ENCODE data around the gene TSKS.
A peak's percentile ranks its signal among the peaks of the same experiment; 100 is the strongest.

Gene TSKS

DNA sequence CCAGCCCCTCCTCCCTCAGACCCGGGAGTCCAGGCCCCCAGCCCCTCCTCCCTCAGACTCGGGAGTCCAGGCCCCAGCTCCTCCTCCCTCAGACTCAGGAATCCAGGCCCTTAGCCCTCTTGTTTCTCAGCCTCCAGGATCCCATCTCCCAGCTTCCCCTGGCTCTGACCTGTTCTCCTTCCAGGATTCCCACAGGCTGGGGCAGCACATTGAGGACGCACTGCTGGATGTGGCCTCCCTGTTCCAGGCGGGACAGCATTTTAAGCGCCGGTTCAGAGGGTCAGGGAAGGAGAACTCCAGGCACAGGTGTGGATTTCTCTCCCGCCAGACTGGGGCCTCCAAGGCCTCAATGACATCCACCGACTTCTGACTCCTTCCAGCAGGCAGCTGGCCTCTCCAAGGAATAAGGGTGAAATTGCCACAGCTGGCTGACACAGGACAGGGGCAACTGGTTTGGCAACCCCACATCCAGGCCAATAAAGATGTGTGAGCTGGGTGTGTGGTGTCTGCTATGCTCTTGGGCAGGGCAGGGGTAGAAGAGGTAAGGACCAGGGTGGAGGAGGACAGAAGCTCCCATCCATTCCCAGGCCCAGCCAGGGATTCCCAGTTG is 49.8 kb downstream of the TSKS start:
- no peak for DNase-seq

DNA sequence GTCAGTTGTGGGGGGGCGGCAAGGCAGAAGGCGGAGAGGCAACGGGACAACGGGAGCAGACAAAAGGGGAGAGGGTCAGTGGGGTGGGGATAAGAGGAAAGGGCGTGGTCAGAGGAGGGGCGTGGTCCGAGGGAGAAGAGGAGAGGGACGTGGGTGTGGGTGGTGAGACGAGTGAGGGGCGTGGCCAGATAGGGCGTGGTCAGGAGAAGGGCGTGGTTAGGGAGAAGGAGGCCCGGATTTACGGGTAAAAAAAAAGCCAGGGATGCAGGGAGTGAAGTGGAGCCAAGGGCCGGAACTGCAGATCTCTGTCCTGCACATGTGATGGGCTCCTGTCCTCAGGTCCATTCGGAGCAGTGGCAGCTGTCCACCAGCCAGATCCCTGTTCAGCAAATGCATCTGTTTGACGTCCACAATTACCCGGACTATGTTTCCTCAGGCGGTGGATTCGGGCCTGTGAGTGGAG is 50.7 kb downstream of the TSKS start:
- DNase-seq: no peak

GRCh38 chr19:49710372-49710951 is 52.6 kb downstream of the TSKS start:
- no peak for DNase-seq

DNA sequence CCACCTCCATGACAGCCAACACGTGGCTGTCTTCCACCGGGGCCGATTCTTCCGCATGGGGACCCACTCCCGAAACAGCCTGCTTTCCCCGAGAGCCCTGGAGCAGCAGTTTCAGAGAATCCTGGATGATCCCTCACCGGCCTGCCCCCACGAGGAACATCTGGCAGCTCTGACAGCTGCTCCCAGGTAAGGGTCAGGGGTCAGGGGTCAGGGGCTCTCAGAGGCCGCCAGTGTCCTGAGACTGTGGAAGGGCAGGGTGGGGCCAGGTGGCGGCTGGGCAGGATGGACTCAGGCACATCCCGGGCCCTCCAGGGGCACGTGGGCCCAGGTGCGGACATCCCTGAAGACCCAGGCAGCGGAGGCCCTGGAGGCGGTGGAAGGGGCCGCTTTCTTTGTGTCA is 57.2 kb downstream of the TSKS start:
- no peak for DNase-seq

GRCh38 chr19:49704888-49705642 is 58.0 kb downstream of the TSKS start:
- DNase-seq: no peak

- DNase-seq: no peak
Measured at GRCh38 chr19:49701271-49701786, 61.8 kb downstream of the TSKS start.

- DNase-seq: no peak
Measured at GRCh38 chr19:49700563-49700962, 62.5 kb downstream of the TSKS start.

DNA sequence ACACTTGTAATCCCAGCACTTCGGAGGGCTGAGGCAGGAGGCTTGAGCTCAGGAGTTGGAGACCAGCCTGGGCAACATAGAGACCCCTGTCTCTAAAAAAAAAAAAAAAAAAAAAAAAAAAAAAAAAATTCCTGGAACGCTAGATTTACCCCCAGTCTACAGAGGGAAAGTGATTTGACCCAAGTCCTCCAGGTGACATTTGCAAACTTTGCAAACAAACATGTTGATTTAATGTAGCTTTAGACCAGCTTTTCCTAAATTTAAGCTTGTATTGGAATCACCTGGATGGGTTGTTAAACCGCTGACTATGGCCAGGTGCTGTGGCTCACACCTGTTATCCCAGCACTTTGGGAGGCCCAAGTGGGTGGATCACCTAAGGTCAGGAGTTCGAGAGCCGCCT is 63.7 kb downstream of the TSKS start:
- DNase-seq: no peak

DNA sequence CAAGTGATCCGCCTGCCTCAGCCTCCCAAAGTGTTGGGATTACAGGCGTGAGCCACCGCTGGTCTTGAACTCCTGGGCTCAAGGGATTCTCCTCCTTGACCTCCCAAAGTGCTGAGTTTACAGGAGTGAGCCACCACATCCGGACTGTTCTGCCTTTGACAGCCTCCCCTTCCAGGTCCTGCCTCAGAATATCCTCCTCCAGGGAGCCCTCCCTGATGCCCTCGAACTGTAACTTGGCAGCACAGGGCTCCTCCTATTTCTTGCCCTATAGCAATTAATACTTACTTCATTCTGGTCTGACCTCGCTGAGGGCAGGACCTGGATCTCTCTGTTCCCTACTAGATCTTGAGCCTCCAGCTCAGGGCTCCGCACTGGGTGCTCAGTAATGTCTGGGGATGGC is 66.2 kb downstream of the TSKS start:
- no peak for DNase-seq

DNA sequence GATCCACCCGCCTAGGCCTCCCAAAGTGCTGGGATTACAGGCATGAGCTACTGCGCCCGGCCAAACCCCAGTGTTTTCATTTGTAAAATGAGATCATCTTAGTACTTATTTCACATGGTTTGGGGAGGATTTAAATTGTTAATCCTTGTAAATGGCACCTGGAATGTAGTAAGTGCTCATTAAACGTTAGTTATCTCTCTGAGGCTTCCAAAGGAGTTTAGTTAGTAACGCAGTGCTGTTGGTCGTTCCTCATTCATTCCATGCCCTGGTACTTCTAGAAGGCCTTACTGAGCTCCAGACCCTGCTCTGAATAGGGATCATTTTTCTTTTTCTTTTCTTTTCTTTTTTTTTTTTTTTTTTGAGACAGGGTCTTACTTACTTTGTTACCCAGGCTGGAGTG is 67.0 kb downstream of the TSKS start:
- no peak for DNase-seq

GRCh38 chr19:49692147-49692506 is 71.0 kb downstream of the TSKS start:
- peak; percentile 19 for DNase-seq

DNA sequence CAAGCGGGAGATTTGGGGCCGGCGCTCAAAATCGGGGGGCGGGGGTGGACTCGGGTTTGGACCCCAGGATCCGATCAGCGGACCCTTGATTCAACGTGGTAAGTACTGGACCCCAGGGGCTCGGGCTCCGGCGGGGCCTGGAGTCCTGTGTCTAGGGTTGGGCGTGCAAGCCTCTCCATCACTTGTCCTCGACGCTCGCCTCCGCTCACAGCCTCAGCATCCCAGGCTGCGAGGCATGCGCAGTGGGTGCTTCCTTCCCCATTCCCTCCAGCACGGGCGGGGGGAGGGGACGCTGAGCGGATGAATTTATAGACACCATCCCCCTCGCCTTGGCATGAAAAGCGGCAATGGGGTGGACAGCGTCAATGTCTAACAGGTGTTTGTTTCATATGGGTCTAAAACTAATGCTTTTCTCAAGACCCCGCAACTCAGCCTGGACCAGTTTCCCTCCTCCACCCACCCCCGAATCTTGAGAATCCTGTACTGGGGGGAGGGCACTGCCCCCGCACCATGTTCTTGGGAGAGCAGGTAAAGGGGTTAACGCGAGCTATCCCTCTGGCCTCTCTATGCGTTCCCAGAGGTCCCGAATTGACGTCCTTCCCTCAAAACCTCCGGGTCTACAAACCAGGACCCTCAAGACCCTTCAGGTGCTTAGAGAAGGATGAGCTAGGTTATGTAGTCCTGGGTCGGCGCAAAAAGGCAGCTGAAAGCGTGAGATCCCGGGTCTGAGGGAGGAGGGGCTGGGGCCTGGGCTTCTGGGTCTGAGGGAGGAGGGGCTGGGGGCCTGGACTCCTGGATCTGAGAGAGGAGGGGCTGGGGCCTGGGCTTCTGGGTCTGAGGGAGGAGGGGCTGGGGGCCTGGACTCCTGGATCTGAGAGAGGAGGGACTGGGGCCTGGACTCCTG is 71.6 kb downstream of the TSKS start:
- peak; percentile 55 for DNase-seq

GRCh38 chr19:49690656-49691242 is 72.4 kb downstream of the TSKS start, which contains the start of gene CPT1C:
Gene CPT1C (plus strand): TSS chr19:49691116. CDS start chr19:49692253, 1,137 bp downstream.
- DNase-seq: peak; percentile 88

DNA sequence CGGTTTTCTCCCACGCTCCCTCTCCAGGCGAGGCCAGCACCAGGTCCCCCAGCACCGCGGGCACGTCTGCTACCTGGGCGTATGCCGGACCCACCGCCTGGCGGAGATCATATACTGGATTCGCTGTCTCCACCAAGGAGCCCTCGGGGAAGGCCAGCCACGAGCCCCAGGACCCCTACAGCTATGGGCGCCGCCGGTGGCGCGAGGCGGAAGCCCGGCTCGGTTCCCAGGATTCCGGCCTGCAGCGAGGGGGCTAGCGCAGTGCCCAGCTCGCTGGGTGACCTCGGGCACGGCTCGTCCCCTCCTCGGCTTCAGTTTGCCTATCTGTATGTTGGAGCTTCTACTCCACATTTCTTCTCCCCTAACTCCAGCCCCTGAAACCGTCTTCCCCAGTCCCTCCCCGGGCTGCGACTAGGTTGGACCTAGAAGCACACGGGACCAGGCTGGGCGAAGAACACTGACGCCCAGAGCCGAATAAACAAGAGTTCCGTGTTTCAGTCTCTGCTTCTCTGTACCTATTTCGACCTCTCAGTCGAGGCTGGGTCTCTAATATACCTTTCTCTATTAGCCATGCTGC is 72.9 kb downstream of the TSKS start:
- no peak for DNase-seq

Measured in NCI-H2227 treated with DMSO at 0.1 percent for 48 hours (cell line).